Activated CD4-positive, alpha-beta T cell treated with anti-CD3 and anti-CD28 coated beads for 24 hours (primary cell): Measurements from ENCODE around the gene FRMD8.
A peak's percentile ranks its signal among the peaks of the same experiment; 100 is the strongest.
"Not testable (repeated sequence)": the region's sequence is repeated elsewhere in the genome, so short reads cannot be mapped to it uniquely, and the experiment has no call there.

Experiments
- DNase-seq, 2 donors: peaks; one replicate each; pipeline ENCODE4 v3.0.0-alpha.2; 2020; ENCODE audit warnings: low read depth in 2 of 2

FRMD8 gene

DNA sequence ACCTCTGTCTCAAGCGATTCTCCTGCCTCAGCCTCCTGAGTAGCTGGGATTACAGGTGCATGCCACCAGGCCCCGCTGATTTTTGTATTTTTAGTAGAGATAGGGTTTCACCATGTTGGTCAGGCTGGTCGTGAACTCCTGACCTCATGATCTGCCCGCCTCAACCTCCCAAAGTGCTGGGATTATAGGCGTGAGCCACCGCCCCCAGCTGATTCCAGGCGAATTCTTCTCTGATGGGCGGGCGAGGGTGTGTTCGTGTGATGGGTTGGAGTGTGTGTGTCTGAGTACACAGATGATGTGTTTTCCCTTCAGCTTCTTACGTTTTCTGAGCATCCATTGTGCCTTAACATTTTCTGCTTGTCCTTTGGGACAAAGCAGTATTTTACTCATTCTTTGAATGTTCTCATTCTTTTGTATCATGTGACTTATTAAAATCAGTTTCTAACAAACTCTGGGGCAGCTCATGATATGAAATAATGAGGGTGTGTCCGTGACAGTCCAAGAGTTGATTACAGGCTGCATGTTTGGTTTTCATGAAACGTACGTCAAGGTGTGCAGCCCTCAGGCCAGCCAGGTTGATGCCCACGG lies 26.7 kb downstream of the FRMD8 start:
- DNase-seq = not testable (repeated sequence)

DNA sequence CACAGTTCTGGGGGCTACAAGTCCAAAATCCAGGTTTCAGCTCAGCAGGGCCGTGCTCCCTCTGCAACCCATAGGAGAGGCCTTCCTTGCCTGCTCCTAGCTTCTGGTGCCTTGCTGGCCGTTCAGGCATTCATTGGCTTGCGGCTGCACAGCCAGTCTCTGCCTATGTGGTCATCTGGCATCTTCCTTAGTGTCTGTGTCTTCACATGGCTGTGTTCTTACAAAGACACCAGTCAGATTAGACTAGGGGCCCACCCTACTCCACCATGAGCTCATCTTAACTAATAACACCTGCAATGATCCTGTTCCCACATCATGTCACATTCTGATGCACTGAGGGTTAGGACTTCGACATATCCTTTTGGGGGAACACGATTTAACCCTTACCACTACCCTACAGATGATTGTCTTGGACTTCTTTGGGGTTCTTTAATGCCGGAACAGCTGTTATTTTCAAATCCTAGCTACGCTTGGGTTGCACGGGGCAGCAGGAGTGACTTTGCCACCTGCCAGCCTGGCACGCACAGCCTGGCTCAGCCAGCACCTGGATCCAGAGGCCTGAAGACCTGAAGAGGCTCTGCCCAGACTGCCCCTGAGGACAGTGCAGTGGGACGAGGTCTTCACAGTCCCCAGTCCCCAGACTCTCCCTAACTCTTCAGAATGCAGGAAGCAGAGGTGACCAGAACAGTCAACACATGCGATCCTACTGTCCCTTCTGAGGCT lies 28.5 kb downstream of the FRMD8 start:
- no peak for DNase-seq

DNA sequence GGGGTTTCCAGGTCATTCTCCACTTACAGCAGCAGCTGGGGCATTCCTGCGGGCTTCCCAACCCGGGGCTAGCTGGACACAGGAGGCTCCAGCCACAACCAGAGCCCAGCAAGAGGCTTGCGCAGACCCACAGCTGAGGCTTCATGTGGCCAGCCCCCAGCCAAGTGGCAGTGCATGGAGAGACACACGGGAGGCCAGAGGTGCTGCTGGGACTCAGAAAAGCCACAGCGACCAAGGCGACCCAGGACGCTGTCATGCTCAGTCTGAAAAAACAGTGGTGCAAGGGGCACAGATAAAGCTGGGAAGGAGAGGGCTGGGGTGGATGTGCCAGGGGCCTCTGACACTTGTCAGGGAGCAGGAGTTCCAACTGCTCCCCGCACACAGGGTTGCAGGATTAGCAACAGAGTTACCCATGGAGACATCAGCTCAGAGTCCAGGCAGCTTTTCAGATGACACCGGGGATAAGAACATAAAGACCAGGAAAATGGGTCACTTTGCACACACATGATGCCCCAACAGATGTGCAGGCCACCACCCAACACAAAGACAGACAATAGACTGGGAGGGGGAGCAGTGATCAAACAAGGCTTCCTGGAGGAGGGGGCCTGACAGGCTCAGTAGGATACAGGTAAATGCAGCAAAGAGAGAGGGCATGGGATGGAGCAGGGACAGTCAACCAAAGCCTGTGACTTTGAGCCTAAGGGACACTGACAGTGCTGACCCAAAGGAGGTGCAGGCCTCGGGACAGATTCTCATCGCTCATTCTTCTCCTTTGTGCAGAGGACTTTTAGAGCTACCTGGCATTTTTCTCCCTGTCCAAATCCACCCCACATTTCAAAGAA lies 29.3 kb downstream of the FRMD8 start:
- DNase-seq = no peak

DNA sequence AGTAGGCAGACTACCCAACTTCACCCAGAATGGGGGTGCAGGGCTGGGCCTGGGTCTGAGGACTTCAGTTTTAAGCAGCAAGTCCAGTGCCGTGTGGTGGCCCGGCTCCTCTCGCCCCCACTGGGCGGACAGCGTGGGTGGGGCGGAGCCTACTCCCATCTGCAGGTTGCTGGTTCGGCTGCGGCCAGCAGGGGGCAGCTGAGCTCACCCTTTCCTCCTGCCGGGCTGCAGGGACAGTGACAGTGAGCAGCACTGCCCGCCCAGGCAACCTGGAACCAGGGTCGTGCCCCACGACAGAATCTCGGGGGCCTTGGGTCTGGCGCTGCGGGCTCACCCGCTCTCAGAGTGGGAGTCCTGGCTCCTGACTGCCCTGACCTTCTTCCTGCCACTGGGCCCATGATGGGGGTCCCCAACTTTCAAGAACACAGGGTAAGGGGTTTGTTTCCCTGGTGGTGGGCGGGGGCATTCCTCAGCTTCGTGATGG lies 29.9 kb downstream of the FRMD8 start:
- DNase-seq = peak; percentile 92 to 95

DNA sequence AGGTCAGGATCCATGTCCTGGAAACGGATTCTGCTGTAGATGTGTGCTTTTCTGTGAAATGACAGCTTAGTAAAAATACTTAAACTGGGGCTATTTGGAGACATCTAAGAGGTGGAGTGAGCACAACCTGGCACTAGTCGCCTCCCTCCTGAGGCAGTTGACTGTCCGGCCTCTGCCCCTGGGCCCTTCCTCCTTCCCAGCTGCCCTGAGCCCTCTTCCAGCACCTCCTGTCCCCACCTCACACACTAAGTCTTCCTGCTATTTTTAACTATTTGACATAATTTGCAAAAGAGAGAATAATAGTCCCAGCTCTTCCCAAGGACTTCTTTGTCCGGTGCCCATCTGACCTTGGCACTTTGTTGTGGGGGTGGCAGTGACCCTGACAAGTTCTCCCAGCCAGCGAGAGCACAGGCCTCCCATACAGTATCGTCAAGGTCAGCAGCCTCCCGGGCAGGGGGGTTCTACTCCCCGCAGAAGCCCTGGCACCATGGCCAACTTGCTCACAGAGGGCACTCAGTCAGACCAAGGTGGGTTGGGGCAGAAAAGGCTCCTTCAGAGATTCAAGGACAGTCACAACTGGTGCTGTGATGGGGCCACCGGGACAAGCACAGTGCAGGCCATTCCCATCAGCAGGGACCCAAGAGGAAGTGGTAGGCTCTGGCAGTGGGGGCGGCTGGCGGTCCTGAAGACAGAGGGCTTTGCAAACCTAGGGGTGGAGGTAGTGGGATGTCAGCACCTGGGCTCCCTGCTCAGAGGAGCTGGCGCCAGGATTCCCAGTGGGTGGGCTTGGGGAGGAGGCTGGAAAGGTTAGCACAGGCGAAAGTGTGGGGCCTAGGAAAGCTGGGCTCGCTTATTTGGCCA lies 30.6 kb downstream of the FRMD8 start:
- DNase-seq = no peak

DNA sequence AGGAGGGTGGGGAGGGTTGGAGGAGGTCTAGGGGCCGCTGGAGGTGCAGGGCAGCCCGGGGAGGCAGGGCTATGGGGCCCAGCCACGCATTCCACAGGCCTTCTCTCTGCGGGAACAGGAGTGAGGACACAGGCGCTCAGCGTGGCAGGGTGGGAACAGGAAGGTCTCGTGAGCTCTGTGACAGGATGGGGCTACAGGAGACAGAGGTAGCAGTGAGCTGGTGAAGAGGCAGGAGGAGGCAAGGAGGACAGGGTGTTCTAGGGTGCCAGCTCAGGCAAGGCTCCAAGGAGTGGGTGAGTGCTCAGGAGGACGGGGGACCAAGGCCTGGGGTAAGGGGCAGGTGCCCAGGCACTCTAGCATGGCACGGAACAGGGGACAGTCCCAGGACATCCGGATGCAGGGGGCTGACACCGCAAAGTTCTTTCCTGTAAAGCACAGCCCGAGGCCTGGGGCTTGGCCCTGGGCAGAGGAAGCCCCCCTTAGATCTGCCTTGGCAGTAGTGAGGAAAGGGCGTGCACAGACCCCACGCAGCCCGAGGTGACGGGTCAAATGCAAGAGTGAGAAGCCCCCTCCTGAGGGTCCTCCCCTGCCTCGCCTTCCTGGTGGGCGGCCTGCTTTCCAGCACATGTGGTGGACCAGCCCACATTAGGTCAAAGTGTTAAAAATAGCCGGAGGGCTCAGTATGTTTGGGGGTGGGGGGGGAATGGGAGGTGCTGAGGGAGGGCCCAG lies 31.4 kb downstream of the FRMD8 start:
- DNase-seq = no peak

DNA sequence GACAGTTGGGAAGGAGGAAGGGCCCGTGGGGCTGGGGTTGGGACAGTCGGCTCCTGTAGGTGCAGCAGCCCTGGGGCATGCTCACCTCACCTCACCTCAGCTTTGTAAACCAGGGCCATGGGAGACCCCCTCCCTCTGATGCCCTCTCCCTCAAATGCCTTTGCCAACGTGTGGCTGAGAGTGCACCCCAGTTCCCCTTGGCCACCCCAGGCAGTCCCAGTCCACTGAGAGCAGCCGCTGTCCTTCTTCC lies 31.9 kb downstream of the FRMD8 start:
- DNase-seq = no peak

DNA sequence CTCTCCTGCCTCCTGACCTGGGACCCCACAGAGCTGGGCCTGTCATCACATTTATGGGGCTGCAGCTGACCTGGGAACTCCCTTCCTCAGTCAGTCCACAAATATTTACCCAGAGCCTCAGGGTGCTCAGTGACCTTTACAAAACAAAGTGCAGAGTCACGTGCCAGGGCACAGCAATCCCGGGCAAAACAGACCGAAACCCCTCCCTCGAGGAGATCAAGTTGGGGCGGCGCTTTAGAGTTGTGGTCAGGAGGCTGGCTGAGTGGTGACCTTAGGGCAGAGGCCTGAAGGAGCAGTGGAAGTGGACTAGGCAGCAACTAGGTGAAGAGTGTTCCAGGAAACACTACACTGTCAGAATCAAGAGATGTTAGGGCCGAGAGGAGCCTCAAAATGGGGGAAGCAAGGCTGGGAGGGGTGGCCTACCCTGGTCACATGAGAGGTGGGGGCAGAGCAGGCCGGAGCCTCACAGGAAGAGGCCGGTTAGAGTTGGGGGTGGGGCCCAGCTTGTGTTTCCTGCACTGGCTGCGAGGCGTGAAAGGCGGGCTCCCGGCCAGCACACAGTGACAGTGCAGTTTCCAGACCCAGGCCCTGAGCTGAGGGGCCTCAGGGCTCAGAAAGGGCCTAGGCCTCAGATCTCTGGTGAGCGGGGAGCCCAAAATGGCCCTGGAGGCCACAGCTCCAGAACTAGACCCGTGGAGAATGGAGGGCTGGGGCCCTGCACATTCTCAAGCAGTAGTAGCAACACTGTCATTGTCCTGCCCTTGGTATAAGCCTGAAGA lies 32.4 kb downstream of the FRMD8 start:
- DNase-seq = peak; percentile 85 to 88

DNA sequence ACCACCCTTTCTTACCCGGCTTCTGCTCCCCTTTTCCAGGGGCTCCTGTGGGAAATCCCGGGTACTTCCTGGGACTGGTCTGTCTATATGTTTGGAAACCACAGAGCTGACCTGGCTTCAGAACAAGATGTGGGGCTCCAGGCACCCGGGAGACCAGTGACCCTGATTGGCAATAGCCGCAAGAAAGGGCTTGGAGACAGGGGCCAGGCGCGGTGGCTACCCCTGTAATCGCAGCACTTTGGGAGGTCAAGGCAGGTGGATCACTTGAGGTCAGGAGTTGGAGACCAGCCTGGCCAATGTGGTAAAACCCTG lies 33.0 kb downstream of the FRMD8 start:
- DNase-seq = no peak

DNA sequence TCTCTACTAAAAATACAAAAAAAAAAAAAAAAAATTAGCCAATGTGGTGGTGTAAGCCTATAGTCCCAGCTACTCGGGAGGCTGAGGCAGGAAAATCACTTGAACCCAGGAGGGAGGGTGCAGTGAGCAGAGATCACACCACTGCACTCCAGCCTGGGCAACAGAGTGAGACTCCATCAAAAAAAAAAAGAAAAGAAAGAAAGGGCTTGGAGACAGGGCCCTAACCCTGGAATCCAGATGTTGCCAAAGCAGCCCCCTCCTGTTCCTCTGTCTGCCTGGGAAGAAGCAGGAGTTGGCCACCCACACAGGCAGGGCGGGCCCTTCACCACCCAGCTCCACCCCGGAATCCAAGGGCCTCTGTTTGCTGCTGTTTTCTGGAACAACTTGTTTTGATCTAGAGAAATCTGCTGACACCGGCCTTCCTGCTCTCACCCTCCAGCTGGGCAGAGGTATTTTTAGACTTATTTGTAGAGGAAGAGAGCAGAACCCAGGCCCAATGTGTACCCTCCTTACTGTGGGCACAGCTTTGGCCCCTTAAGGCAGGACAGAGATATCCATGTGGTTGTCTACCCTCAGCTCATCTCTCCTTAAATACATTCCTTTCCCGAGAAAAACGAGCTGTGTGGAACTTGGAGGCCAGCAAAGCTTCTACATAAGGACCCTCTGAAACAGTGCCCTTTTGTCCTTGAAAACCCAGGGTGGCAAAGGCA lies 33.5 kb downstream of the FRMD8 start:
- DNase-seq = peak in 1 of 2 donors; percentile 69

DNA sequence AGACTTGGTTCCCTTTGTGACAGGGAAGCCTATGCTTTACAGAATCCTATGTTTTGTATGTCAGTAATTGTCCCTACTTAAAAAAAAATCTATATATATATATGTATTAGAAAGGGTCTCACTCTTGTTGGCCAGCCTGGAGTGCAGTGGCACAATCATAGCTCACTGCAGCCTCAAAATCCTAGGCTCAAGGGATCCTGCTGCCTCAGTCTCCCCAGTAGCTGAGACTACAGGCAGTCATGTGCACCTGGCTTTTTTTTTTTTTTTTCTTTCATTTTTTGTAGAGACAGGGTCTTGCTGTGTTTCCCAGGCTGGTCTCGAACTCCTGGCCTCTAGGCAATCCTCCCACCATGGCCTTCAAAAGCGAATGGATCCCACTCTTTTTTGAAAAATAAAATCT lies 34.1 kb downstream of the FRMD8 start:
- no peak for DNase-seq

DNA sequence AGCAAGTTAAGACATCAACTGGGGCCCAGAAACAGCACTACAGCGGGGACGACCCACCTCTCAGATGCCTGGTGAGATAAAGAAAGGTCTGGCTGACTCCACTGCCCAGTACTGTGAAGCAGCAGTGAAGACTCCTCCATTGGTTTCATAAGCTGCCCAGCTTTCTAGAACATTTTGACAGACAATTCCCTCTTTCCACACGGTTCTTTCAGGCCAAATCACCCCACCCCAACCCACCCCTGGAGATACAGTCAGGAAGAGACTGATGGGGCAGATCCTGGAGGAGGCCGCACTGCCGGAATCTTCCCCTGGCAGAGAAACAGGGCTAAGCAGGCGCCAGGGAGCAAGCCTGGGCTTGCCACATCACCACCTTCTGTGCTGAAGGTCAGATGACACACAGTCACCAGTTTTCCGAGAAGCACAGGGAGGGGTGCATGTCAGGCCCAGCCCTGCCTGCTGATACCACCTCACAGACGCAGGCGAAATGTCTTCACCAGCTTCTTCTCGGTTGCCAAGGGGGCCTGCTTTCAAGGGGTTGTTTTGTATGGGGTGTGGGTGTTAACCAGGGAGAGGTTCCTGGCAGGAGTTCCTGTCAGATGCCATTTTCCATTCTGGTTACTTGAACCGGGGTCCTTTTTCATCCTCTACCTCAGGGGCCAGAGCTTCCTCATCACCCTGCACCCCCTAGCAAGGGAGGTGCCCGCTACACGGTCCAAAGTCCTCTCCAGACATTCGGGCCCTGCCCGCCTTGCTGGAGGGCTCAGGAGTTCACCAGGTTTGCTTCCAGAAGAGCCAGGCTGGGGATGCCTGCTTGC lies 34.7 kb downstream of the FRMD8 start:
- DNase-seq = peak; percentile 72 to 79

DNA sequence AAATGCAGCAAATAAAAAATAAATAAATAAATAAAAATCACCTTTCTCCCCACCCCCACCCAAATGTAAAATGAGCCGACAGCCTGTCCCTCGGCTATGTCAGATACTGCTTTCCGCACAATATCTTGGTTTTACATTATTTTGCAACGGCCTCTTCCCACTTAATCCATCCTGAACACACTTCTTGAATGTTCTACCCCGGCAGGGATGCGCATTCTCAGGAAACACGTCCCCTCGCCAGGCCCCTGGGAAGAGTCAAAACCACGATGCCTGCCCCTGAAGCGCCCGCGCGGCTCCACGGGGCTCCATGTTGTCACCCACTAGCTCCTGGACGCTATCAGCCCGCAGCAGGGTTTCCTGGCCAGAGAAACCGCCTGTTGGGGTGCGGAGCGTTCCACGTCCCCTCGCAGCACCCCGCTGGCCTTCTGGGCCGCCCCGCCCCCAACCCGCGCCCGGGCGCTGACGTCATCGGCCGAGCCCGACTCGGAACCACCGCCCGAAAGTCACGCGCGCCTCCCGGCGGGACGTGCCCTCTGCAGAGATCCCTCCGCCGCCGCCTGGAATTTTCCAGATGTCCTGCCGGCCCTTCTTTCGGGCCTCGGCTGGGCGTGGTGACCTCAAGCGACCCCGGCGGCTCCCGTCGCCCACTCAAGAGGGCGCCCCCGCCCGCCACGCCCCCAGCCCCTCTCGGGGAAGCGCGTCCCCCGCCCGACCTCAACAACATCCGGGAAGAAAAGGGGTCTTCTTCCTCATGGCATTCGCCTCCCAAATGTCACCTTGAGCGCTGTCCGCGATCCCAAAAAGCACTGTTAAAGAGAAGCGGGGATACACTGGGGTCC lies 35.6 kb downstream of the FRMD8 start:
- peak; percentile 91 to 97 for DNase-seq

DNA sequence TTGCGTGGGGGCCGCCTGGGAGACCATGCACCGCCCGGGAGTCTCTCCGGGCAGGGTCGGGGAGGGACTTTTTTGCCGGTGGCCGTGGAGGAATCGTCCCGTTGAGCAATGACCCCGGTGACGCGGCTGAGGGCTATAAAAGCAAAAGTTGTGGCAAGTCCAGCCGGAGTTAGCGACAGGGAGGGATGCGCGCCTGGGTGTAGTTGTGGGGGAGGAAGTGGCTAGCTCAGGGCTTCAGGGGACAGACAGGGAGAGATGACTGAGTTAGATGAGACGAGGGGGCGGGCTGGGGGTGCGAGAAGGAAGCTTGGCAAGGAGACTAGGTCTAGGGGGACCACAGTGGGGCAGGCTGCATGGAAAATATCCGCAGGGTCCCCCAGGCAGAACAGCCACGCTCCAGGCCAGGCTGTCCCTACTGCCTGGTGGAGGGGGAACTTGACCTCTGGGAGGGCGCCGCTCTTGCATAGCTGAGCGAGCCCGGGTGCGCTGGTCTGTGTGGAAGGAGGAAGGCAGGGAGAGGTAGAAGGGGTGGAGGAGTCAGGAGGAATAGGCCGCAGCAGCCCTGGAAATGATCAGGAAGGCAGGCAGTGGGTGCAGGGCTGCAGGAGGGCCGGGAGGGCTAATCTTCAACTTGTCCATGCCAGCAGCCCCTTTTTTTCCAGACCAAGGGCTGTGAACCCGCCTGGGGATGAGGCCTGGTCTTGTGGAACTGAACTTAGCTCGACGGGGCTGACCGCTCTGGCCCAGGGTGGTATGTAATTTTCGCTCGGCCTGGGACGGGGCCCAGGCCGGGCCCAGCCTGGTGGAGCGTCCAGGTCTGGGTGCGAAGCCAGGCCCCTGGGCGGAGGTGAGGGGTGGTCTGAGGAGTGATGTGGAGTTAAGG lies 36.4 kb downstream of the FRMD8 start, which contains the start of gene NEAT1:
Gene NEAT1, plus strand, starts transcription at position 166 of the 883 bp plus-strand sequence.
- DNase-seq = peak; percentile 91 to 96

DNA sequence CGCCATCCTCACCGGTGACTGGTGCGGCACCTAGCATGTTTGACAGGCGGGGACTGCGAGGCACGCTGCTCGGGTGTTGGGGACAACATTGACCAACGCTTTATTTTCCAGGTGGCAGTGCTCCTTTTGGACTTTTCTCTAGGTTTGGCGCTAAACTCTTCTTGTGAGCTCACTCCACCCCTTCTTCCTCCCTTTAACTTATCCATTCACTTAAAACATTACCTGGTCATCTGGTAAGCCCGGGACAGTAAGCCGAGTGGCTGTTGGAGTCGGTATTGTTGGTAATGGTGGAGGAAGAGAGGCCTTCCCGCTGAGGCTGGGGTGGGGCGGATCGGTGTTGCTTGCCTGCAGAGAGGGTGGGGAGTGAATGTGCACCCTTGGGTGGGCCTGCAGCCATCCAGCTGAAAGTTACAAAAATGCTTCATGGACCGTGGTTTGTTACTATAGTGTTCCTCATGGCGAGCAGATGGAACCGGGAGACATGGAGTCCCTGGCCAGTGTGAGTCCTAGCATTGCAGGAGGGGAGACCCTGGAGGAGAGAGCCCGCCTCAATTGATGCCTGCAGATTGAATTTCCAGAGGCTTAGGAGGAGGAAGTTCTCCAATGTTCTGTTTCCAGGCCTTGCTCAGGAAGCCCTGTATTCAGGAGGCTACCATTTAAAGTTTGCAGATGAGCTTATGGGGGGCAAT lies 37.2 kb downstream of the FRMD8 start:
- DNase-seq = no peak
